HG03442 (cell line): ENCODE results near the gene MBD1.
A peak's percentile ranks its signal among the peaks of the same experiment; 100 is the strongest.
"Not testable (repeated sequence)": the region's sequence is repeated elsewhere in the genome, so short reads cannot be mapped to it uniquely, and the experiment has no call there.

Source experiments
- ATAC-seq: cut with Tn5 transposase; IDR thresholded peaks from one replicate; pipeline ENCODE4 v1.9.1; 2021; ENCODE audit warnings: mild to moderate bottlenecking, moderate library complexity; ENCODE audit not compliant: unreplicated experiment

The MBD1 gene

DNA sequence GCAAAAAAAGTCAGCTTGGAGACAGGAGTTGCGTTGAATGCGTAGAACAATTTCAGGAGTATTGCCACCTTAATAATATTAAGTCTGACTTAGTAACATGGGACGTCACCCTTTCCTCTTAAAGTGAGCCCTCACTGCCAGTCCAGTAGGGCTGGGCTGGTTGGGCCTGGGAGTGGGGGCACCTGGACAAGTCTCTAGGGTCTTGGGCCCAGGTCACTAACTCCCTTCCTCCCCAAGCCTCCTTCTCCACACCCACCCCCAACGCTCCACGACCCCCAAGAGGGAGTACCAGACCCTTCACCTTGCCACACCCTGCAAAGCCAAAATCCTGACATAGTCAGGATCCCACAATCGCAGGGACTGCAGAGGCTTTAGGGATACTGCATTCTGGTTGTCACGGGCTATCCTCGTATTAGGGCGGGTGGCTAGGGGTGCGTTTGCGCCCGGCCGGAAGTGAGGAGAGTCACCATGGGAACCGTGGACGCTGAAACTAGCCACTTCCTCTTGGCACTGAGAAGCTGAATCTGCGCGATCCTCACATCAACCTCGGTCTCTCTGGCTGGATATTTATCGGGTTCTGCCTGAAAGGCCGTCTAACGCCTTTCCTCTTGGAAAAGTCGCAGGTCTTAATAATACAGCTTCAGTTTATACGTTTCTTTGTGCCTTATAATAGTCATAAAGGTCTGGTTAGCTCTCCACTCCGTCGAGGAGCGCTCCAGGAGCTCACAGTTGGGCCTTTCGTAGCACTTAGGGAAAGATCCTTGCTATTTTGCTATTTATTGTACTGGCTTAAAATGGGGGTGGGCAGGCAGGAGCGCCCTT, 16.5 kb upstream of the MBD1 start:
- peak; percentile 99 for ATAC-seq

DNA sequence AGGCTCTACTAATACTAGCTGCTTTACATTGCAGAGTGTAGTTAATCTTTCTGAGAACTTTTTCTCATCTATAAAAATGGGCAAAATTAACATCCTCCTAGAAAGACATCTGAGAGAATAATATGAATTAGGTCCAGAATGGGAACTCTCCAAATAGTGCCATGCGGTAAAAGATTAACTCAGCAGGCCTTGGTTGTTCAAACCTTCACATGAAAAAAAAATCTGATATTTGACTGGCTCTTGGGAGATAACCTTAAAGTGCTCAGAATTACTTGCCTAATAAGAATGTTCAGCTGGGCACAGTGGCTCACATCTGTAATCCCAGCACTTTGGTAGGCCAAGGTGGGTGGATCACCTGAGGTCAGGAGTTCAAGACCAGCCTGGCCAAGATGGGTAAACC, 11.7 kb upstream of the MBD1 start:
- ATAC-seq = no peak

DNA sequence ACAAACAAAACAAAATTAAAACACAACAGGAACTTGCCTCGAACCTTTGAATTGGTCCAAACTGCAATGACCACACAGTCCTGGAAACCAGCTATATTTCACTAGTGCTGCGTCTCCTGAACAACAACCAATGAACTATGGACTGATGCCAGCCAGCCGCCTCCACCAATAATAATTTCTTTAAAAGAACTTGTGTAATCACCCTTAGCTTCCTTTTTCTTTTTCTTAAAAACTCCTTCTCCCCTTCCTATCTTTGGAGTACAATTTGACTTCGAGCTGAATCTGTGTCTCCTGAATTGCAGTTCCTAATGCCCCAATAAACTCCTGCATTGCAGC, 7.8 kb upstream of the MBD1 start:
- no peak for ATAC-seq

DNA sequence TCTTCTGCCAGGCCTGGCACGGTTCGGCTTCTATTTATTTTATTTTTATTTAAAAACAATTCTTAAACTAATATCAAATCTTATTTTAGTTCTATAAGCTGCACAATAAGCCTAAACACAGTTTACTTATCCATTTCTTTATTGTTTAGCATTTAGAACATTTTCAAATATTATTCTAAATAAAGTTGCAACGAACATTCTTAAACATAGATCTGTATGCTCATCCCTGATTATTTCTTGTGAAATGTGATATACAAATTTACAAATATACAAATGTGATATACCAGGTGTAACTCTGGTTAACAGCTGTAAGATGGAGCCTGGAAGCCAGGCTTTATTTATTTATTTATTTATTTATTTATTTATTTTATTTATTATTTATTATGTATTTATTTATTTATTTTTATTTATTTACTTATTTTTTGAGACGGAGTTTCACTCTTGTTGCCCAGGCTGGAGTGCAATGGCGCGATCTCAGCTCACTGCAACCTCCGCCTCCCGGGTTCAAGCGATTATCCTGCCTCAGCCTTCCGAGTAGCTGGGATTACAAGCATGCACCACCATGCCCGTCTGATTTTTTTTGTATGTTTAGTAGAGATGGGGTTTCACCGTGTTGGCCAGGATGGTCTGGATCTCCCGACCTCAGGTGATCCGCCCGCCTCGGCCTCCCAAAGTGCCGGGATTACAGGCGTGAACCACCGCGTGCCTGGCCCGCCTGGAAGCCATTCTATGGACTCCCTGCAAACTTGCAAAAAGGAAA, 7.2 kb upstream of the MBD1 start:
- not testable (repeated sequence) for ATAC-seq

DNA sequence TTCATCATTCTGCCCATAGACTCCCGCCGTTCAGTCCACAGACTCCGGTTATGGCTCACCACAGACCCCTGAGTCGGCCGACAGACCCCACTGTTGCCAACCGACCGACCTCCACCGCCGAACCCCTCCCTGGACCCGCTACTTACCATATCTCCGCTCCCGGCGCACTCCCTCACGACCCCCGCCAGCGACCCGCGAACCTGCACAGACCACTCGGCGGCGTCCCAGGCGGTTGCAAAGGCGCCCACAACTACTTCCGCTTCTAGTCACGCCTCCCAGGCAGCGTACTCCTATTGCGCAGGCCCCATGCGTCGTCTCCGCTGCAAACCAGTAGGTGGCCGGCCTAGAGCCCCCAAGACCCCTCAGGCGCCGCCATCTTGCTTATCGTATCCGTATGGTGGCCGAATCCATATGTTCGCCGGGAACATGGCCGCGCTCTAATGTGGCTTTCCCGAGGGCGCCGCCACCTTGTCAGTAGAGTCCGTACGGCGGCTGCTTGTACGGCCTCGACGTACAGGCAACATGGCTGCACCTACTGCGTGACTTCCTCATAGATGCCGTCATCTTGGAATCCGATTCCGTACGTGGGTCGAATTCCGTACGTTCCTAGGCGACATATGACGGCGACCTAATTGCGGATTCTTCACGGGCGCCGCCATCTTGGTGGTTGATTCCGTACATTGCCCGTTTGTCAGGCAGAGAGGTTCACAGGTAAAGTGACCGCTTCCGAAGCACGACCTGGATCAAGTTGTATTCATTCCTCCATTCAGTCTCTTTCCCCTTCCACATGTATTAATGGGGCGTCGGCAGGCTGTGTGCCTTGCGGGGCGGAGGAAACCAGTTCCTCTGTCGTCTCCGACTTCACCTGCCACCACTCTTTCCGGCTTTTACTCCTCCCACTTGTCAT, 6.4 kb upstream of the MBD1 start, which contains the start of gene CXXC1:
CXXC1 (minus strand) TSS at position 252 of the 907 bp plus-strand sequence; CDS start at position 149, 103 bp downstream.
- peak; percentile 89 for ATAC-seq

DNA sequence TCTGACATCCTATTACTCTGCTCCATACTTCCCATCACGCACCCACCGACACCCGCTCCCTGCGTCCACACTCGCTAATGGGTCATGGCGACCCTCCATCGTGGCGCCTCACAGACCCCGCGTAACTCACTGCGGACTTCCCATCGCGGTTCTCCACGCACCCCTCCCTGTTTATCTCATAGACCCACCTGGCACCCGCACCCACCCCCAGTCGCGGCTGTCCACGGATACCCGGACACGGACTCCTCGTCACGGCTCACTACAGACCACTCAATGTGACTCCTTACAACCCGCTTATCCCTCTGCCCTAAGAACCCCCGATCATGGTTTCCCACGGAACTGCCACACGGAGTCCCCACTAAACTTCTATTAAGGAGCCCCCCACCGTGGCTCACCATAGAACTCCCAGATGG, 5.7 kb upstream of the MBD1 start:
- no peak for ATAC-seq

DNA sequence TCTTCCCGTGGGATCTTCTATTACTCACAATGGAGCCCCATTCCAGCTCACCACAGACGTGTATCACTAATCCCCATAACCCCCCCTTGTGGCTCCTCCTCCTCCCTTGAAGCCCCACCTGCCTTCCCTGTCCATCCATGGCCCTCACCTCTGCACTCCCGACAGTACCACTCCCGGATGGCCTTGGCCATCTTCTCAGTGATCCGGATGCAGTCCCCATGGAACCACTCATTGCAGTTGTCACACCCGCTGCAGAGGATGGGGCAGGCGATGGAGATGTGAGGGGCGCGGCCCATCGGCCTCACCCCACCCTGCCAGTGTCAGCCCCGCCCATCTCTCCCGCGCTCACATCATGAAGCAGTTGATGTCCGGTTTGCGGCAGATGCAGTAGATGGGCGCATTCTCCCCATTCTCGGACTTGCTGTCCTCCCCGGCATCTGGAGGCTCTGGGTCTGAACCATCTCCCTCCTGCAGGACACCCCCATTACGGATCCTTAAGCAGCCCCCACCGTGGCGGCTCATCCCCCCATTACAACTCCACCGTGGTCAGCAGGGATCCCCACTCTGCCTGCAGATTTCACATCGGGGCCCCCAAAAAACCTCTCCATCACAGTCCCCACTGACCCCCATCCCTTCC, 5.2 kb upstream of the MBD1 start:
- ATAC-seq = no peak

DNA sequence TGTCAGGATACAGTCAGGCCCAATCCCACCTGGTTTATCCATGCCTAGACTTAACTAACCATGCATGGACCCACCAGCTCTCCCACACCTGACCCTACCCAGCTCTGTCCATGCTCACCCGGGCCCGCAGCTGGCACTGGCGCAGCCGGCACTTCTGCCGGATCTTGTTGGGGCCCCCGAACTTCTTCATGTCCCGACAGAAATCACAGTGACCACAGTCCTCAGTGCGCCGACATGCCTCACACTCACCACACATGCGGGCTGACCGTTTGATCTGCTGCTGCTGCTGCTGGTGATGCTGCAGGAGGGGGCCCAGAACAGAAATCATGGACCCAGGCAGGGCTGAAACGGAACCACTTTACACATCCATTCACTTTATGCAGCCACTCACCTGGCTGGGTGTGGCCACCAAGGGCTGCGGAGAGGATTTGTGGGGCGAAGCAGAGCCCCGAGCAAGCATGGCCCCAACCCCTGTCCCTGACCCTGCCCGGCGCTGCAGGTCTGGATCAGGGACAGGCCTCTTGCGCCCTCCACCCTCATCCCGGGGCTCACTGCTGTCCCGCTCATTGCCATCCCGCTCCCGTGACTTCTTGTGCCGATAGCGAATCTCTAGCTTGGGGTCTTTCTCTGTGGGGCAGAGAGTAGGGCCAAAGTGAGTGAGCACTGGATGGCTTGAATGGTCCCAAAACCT, 4.5 kb upstream of the MBD1 start:
- no peak for ATAC-seq

DNA sequence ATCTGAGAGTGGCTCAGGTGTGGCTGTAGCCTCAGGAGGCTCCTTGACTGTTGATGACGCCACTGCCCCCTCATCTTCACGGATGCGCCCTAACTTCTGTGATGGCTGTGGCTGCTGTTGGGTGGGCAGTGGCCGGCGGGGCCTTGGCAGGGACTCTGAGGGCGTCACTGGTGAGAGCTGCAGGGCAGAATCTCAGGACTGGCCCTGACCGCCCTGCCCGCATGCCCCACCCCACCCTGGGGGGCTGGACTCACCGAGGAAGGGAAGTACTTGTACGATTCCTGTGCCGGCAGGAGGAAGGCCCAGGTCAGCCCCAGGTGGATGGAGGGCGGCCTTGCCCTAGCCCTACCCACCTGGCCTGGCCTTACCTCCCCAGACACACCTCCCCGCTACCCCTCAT, 3.7 kb upstream of the MBD1 start:
- no peak for ATAC-seq

DNA sequence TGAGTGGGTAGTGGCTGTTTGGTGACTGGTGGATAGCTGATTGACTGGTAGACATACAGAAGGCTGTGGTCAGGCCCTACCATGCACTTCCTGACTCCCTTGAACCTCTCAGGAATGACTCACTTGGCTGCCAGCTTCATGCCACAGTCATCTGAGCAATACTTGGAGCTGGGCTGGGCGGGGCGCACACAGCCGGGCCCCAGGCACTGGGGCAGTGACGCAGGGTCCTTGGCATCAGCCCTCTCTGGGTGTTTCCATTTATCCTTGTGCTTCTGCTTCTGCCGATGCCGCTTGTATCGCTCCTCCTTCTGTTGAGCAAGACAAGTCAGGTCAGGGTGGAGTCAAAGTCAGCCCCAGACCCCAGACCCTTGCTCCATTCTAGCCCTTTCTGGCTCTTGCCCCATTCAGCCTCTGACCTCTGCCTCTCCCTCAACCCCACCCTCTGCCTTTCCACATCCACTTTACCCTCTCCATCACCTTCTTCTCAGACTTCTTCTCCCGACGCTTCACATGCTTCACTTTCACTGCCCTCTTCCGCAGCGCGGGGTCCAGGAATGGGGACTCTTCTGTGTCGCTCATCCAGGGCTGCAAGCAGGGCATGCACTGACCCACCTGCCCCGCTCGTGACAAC, 3.0 kb upstream of the MBD1 start:
- ATAC-seq = no peak

DNA sequence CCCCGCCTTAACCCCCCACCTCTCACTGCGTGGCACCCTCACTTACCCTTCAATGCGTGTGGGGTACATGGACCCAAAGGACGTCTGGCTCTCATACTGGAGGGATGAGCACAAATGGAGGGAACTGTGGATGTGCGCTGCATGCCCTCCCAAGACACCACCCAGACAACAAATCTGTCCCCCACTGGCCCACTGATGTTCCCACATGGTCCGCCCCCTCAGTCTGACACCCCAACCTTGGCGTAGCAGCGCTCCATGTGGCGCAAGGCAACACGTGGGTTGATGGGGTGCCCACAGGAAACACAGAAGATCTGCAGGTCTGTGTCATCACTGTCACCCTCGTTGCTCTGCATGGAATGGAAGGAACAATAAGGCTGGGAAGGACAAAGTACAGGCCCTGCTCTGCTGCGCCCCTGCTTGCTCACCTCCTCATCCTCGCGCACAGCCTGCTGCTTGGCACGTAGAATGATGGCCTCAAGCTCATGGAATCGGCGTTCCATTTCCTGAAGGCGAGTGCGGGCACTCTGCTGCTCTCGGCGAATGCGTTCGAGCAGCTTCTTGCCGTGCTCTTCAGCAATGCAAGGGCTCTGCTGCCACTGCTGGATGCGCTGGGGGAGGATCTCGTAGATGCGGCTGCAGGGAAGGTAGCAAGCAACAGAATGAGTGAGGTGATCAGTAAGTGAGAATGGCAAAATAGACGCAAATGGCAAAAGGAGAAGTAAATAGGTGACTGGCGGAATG, 2.3 kb upstream of the MBD1 start:
- no peak for ATAC-seq

DNA sequence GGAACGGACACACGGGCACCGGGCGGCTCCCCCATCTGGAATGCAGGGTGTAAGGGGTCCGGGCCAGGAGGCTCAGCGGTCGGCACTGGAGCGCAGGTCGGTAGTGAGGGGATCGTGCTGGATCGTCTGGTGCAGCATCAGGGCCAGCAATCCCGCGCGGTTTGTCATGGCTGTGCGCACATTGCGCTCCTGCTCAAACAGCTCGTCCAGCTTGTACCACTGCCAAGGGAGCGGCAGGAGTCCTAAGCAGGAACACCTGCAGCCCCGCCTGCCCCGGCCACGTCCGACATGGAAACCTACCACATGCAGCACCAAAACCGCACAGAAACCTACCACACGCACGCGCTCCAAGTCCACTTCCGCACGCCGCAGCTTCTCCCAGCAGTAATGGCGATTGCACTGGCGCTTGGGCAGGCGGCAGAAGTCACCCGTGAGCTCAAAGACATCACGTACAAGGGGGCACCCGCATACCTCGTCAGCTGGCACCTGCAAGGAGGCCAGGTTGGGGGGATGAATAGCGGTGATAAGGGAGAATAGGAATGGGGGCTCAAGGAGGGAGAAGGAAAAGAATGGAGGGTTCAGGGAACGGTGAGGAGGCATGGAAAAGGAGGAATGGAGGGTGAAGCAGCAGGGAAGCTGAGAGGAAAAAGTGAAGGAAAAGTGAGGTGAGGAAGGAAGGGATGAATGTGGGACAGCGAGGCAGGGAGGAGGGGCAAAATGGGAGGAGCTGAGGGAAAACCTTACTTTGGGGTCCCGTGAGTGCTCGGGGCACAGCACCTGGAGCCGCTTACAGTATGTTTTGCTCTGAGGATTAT, 1.4 kb upstream of the MBD1 start:
- no peak for ATAC-seq

DNA sequence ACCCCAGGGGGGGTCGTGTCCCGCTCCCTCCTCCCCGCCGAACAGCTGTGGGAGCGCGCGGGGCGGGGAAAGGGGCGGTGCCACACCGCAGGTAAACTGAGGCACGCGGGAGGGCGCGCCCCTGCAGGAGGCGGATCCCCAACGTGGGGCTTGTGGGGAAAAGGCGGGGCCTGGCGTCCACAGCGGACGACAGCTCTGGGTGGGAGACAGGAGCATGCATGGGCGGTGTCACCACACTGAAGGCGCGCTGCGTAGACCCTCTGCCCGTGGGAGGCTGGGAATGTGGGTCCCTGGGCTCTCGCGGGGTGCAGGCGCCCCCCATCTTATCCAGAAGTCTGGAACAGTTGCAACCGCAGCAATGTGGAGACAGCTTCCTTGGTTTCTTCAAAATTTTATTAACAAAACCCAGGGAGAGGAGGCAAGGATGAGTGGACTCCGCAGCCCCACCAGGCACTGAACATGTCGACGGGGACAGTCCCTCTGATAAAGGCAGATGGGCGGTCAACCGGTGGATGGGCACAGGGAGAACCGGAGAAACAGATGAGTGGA, 723 bp upstream of the MBD1 start:
- ATAC-seq = no peak

DNA sequence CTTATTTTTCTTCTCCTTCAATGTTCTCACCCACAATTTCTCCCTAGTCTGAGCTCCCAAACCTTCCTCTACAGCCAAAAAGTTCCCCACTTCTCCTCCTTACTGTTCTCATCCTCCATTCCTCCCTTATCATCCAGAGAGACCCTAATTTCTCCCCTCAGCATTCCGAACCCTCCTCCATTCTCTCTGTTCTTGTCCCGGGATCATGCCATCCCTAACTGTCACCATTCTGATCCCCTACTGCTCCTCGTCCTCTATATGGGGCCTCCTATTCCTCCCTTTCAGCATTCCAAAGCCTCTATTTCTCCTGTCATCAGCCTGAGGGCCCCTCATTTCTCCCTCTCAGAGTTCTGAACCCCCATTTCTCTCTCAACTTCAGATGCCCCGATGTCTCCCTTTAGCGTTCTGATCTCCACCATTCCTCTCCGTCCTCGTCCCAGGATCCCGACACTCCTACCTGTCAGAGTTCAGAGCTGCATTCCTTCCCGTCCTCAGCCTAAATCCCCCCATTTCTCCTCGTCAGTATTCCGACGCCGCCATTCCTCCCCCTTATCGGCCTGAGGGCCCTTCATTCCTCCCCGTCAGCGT, 522 bp downstream of the MBD1 start:
- no peak for ATAC-seq

DNA sequence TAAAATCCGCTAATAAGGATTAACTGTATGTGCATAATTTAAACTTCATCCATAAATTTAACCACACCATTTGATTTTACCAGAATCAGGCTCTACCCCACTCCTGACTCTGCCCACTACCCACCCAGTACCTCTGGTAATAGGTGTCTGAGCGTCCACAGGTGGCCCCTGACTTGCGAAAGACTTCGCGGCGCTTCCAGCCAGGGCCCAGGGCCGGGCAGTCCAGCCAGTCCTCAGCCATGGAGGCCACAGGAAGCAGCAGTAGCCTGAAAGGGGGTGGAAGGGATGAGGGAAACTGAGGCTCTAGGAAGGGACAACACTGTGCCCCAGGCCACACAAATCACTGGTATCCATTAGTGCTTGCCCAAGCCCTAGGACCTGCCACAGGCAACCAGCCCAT, 1.6 kb downstream of the MBD1 start:
- ATAC-seq = no peak

DNA sequence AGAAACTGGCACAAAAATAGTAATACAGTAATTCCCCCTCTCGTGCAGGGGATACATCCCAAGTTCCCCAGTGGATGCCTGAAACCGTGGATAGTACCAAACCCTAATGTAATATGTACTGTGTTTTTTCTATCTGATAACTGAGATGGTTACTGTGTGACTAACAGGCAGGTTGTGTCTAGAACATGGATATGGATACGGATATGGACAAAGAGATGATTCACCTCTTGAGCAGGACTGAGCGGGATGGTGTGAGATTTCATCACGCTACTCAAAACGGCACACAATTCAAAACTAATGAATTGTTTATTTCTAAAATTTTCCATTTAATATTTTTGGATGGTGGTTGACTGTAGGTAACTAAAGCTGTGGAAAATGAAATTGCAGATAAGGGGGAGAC, 3.4 kb downstream of the MBD1 start:
- no peak for ATAC-seq

DNA sequence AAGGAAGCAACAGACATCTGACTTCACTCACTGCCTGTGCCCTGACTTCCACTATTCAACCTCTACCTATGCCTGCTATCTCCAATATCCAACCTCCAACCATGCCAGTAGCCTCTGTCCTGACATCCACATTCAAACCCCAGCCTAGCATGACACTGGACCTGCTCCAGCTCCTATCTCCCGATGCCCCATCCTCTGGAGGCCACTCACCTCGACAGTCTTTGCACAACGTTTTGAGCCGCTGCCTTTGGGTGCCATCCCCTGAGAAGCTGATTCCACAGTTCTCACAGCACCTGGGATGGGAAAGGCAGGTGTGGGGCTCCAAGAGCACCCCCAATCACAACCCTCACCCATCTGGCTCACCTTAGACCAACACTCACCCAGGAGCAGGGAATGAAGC, 4.9 kb downstream of the MBD1 start:
- no peak for ATAC-seq
